ENCODE measurements around the gene CCDC146. TPM values are rescaled to one million over a fixed set of nuclear protein-coding genes. Genes with fewer than 3 reads are reported as not detected.
"Not testable (repeated sequence)": the region's sequence is repeated elsewhere in the genome, so short reads cannot be mapped to it uniquely, and the experiment has no call there.

Gene CCDC146
- total and polyA plus RNA-seq, 2 of the 13 experiments (the other 11 are each of a cell fraction or from before 2014, with no cell fraction given): 2.4 to 4.1 TPM

DNA sequence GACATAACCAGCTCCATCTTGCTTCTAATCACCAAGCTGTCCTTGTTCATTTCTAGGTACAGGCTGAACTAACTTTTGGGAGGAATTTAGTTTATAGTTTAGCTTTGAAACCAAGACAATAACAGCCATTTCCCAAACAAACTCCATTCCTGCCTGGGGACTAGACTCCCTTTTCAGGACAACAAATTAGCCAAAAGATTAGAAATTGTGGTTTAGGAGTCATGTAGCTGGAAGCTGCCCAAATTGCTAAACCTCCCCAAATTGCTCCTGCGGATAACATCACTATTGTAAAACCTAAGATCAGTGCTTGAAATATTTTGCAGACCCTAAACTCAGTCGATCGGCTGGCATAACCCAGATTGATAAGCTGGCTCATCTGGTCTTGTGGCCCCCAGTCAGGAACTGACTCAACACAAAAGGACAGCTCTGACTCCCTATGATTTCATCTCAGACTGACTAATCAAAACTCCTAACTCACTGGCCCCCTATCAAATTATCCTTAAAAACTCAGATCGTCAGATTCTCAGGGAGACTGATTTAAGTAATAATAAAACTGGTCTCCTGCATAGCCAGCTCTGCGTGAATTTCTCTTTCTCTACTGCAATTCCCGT lies 47.5 kb upstream of the CCDC146 start:
- CTCF ChIA-PET (ENCODE audit: low intra/inter-chr PET ratio, low total read pairs); in situ Hi-C loops (cut with HindIII; ENCODE audit: extremely low pct_ligation_motif_present, low pct_unique_long_range_greater_than_20kb); BruUV-seq (replicated peaks); DNase-seq (ENCODE audit: low spot score); POLR2A ChIA-PET; H3K27me3 ChIP-seq (ENCODE audit: control insufficient read depth in 1 of 2, insufficient read depth in 2 of 2, low read length in 2 of 2); H3K4me1 ChIP-seq (ENCODE audit: insufficient read depth, low read length); H3K9ac ChIP-seq (ENCODE audit: insufficient read depth, low read depth, low read length); H3K4me3 ChIP-seq (replicated peaks in 1 of 3; ENCODE audit: insufficient read depth in 1 of 3, low read depth in 2 of 3, low read length in 3 of 3); ATAC-seq; FAIRE-seq; H3K36me3 ChIP-seq (replicated peaks in 1 of 2; ENCODE audit: control insufficient read depth in 1 of 2, insufficient read depth in 2 of 2, low read length in 2 of 2); H3K79me2 ChIP-seq (ENCODE audit: insufficient read depth, low read length); H2AFZ ChIP-seq (ENCODE audit: low read length); H3K9me3 ChIP-seq (ENCODE audit: low read length); intact Hi-C loops (cut with micrococcal nuclease; ENCODE audit: unreplicated experiment); H4K20me1 ChIP-seq (ENCODE audit: insufficient read depth, low read length); H3K4me2 ChIP-seq (ENCODE audit: low read depth, low read length); H3K27ac ChIP-seq (ENCODE audit: extremely low read length, insufficient read depth, low read length): not testable (repeated sequence)
- WGBS (ENCODE audit: low lambda C conversion rate): 90% methylated on average over 3 of the region's 6 CpGs

- POLR2A ChIA-PET; CTCF ChIA-PET (ENCODE audit: low intra/inter-chr PET ratio, low total read pairs); H3K27ac ChIP-seq (ENCODE audit: extremely low read length, insufficient read depth, low read length); H3K4me1 ChIP-seq (ENCODE audit: insufficient read depth, low read length); H3K9ac ChIP-seq (ENCODE audit: insufficient read depth, low read depth, low read length); H2AFZ ChIP-seq (ENCODE audit: low read length); intact Hi-C loops (cut with micrococcal nuclease; ENCODE audit: unreplicated experiment); H3K4me3 ChIP-seq (replicated peaks in 1 of 3; ENCODE audit: insufficient read depth in 1 of 3, low read depth in 2 of 3, low read length in 3 of 3); BruUV-seq (replicated peaks); DNase-seq (ENCODE audit: low spot score); H3K79me2 ChIP-seq (ENCODE audit: insufficient read depth, low read length); H3K4me2 ChIP-seq (ENCODE audit: low read depth, low read length); FAIRE-seq; H3K9me3 ChIP-seq (ENCODE audit: low read length); in situ Hi-C loops (cut with HindIII; ENCODE audit: extremely low pct_ligation_motif_present, low pct_unique_long_range_greater_than_20kb); H3K27me3 ChIP-seq (ENCODE audit: control insufficient read depth in 1 of 2, insufficient read depth in 2 of 2, low read length in 2 of 2); H3K36me3 ChIP-seq (replicated peaks in 1 of 2; ENCODE audit: control insufficient read depth in 1 of 2, insufficient read depth in 2 of 2, low read length in 2 of 2); ATAC-seq; H4K20me1 ChIP-seq (ENCODE audit: insufficient read depth, low read length): not testable (repeated sequence)
- TF ChIP-seq HNF4A (CRISPR knock-in tag; IDR thresholded peaks at IDR 0.05): peak; percentile 16; the same call in 1 of the 2 replicates
- 82% methylated on average over 5 of the region's 5 CpGs for WGBS (ENCODE audit: low lambda C conversion rate)
Measured at GRCh38 chr7:77077060-77077459, 45.4 kb upstream of the CCDC146 start.

DNA sequence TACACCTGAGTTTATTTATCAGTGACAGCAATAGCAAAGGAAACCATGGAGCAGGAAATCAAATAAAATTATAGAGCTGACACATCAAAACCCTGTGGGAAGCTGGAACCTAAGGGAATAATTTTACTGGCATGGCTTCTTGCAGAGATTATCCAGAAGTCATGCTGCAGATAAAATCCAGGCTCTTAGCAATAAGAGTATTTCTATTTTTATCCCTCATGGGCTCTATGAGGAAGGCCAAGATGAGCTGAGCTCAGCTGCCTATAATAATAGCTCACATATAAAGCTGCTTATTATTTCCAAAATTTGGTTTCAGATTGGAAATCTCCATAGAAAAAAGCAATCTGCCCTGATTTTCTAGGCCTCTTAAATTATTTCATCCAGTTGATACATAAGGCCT lies 43.3 kb upstream of the CCDC146 start:
- CTCF ChIA-PET (ENCODE audit: low intra/inter-chr PET ratio, low total read pairs): not testable (repeated sequence)

DNA sequence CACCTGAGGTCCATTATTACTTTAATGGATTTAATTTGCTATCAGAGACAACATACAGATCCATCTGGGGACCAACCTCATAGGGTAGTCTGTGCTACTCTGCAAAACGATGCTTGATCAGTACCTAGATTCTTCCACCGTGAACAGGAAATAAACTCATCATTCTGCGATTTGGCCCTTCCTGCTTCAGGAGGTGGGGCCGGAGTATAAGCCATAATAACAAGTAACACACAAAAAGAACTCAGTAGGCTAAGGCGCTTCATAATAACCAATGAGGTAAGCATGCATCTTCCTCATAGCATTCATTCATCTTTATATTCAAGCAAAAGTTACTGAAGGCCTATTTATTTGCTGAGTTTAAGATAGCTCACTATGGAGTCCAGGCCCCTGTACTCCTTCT lies 42.8 kb upstream of the CCDC146 start:
- H3K4me1 ChIP-seq (ENCODE audit: insufficient read depth, low read length); DNase-seq (ENCODE audit: low spot score); FAIRE-seq; intact Hi-C loops (cut with micrococcal nuclease; ENCODE audit: unreplicated experiment); H3K4me3 ChIP-seq (replicated peaks in 1 of 3; ENCODE audit: insufficient read depth in 1 of 3, low read depth in 2 of 3, low read length in 3 of 3); H3K27ac ChIP-seq (ENCODE audit: extremely low read length, insufficient read depth, low read length); H3K4me2 ChIP-seq (ENCODE audit: low read depth, low read length); H3K36me3 ChIP-seq (replicated peaks in 1 of 2; ENCODE audit: control insufficient read depth in 1 of 2, insufficient read depth in 2 of 2, low read length in 2 of 2); H3K79me2 ChIP-seq (ENCODE audit: insufficient read depth, low read length); H3K27me3 ChIP-seq (ENCODE audit: control insufficient read depth in 1 of 2, insufficient read depth in 2 of 2, low read length in 2 of 2); H3K9me3 ChIP-seq (ENCODE audit: low read length); ATAC-seq; BruUV-seq (replicated peaks); in situ Hi-C loops (cut with HindIII; ENCODE audit: extremely low pct_ligation_motif_present, low pct_unique_long_range_greater_than_20kb); H4K20me1 ChIP-seq (ENCODE audit: insufficient read depth, low read length); CTCF ChIA-PET (ENCODE audit: low intra/inter-chr PET ratio, low total read pairs); H3K9ac ChIP-seq (ENCODE audit: insufficient read depth, low read depth, low read length); H2AFZ ChIP-seq (ENCODE audit: low read length); POLR2A ChIA-PET: not testable (repeated sequence)
- 91% methylated on average over 5 of the region's 5 CpGs for WGBS (ENCODE audit: low lambda C conversion rate)

More for the DNA sequence above, 43.3 kb upstream of the CCDC146 start:
- H3K9me3 ChIP-seq (ENCODE audit: low read length); intact Hi-C loops (cut with micrococcal nuclease; ENCODE audit: unreplicated experiment); H4K20me1 ChIP-seq (ENCODE audit: insufficient read depth, low read length); H3K4me1 ChIP-seq (ENCODE audit: insufficient read depth, low read length); H3K79me2 ChIP-seq (ENCODE audit: insufficient read depth, low read length); ATAC-seq; POLR2A ChIA-PET; H3K27me3 ChIP-seq (ENCODE audit: control insufficient read depth in 1 of 2, insufficient read depth in 2 of 2, low read length in 2 of 2); H3K36me3 ChIP-seq (replicated peaks in 1 of 2; ENCODE audit: control insufficient read depth in 1 of 2, insufficient read depth in 2 of 2, low read length in 2 of 2); H3K4me3 ChIP-seq (replicated peaks in 1 of 3; ENCODE audit: insufficient read depth in 1 of 3, low read depth in 2 of 3, low read length in 3 of 3); BruUV-seq (replicated peaks); in situ Hi-C loops (cut with HindIII; ENCODE audit: extremely low pct_ligation_motif_present, low pct_unique_long_range_greater_than_20kb); H3K27ac ChIP-seq (ENCODE audit: extremely low read length, insufficient read depth, low read length); DNase-seq (ENCODE audit: low spot score); H2AFZ ChIP-seq (ENCODE audit: low read length); H3K4me2 ChIP-seq (ENCODE audit: low read depth, low read length); H3K9ac ChIP-seq (ENCODE audit: insufficient read depth, low read depth, low read length): not testable (repeated sequence)
- FAIRE-seq: peak; percentile 63
